Skeletal muscle tissue (tissue), 3 donors: ENCODE data around the gene MTCL3.

Source experiments
- H3K27ac ChIP-seq: one replicate; pipeline ENCODE4 v1.7.0; 2013; ENCODE audit warnings: mild to moderate bottlenecking, low read depth, low read length, inconsistent platforms
- H3K27me3 ChIP-seq, 3 donors: one replicate each; pipeline ENCODE4 v1.7.0; 2013; ENCODE audit warnings: low read length in 3 of 3; ENCODE audit not compliant: control insufficient read depth in 3 of 3, insufficient read depth in 3 of 3
- H3K36me3 ChIP-seq, 3 donors: one replicate each; pipeline ENCODE4 v1.7.0; 2013; ENCODE audit warnings: low read length in 3 of 3; ENCODE audit not compliant: control insufficient read depth in 3 of 3, insufficient read depth in 3 of 3
- H3K4me1 ChIP-seq, 3 donors: one replicate each; pipeline ENCODE4 v1.7.0; 2013; ENCODE audit warnings: low read length in 3 of 3, mild to moderate bottlenecking in 3 of 3; ENCODE audit not compliant: control insufficient read depth in 3 of 3, insufficient read depth in 3 of 3
- H3K4me3 ChIP-seq, 3 donors: one replicate each; pipeline ENCODE4 v1.7.0; 2013; ENCODE audit warnings: low read length in 3 of 3
- H3K9ac ChIP-seq, 3 donors: one replicate each; pipeline ENCODE4 v1.7.0; 2013; ENCODE audit warnings: low read length in 3 of 3, mild to moderate bottlenecking in 3 of 3, moderate library complexity in 2 of 3, low read depth in 1 of 3
- H3K9me3 ChIP-seq, 3 donors: one replicate each; pipeline ENCODE4 v1.7.0; 2013; ENCODE audit warnings: low read length in 3 of 3; ENCODE audit not compliant: control insufficient read depth in 3 of 3
- donor health status: Osteomylitis.

The MTCL3 gene

DNA sequence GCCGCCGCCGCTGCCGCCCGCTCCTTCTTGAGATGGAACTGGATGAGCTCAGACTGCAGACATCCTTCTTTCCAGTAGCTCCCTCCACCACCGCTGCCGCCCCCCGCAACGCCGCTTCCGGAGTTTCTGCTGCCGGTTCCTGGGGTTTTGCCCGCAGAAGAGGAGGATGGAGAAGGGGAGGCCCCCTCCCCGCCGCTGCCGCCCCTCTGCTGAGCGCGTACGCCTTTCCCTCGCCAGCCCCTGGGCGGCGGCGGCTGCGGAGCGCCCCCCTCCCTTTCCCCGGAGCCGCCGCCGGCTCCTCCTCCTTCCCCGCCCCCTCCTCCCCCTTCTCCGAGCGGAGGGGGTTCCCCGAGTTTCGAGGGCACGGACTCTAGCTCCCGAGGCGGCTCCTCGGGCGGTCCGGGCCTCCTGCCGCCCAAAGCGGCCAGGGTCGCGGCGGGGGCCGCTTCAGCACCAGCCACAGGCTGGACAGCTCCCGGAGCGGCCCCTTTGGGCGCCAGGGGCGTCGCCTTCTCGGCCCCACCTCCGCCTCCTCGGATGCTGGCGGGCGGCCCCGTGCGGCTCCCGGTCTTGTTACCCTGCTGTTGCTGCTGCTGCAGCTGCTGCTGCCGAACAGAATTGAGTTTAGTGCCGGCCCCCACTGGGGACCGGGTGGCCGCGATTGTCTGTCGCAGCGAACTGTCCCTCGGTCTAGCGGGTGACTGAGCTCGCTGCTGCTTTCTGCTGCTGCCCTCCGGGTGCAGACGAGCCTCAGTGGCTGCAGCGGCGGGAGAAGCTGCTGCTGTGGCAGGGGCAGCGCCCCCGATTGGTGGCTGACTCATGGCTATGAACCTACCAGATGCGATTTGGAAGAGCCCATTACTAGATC lies 3.1 kb downstream of the MTCL3 start:
- Histone ChIP-seq H3K4me3 (peak overlapping the region; percentile 60 to 78 (median 73)), H3K9me3 (no peaks in the 10 kb centered on the region), H3K36me3 (no peaks in the 10 kb centered on the region), H3K4me1 (peaks cover 15 to 19% (median 15%) of the 10 kb centered on the region in 3 donors), H3K9ac (peak overlapping the region in 1 of 3 donors; percentile 43), H3K27me3 (peaks cover 21 to 29% (median 28%) of the 10 kb centered on the region in 3 donors), H3K27ac (no peak overlapping the region)

DNA sequence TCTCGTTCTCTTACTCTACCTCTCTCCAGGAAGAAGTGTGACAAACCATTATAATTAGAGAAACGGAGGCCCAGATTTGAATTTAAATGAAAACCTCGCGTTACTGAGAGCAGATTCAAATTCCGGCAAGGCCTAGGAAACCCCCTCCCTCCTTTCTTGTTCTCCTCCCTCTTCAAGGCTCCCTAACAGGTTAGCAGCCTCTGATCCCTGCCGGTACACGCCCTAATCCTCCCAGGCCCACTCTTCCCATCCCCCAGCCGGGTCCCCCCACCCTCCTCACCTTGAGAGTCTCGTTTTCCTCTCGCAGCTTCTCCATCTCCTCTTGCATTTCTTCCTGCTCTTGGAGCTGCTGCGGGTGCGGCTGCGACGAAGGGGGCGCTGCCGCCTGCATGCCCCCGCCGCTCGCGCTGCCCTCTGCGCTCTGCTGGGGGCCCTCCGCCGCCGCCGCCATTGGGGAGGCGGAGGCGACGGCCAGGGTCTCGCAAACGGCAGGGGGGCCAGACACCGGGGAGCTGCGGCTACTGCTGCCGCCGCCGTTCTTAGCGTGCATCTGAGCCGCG lies 3.8 kb downstream of the MTCL3 start:
- Histone ChIP-seq H3K27me3 (peaks cover 21 to 26% (median 26%) of the 10 kb centered on the region in 3 donors), H3K36me3 (no peaks in the 10 kb centered on the region), H3K9ac (peak overlapping the region in 1 of 3 donors; percentile 32), H3K4me1 (peaks cover 15 to 19% (median 15%) of the 10 kb centered on the region in 3 donors), H3K9me3 (no peaks in the 10 kb centered on the region), H3K27ac (no peak overlapping the region), H3K4me3 (peak overlapping the region; percentile 60 to 78 (median 73))

DNA sequence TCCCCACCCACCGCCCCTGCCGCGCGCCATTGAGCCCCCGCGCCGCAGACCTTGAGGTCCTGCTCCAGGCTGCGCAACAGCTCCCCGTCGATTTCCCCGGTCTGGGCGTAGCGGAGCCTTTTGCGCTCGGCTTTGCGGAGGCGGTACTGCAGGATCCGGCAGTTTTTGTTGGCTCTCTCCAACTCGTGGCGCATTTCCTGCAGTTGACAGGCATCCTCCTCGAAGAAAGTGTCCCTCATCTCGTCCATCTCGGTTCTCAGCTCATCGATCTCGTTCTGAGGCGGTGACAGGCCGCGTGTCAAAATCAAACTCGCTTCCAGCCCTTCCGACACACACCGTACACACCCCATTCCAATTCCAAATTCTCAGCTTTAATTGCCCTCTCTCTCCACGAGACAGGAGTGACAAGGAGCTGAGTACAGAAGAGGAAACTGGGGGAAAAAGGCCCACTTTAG lies 4.3 kb downstream of the MTCL3 start:
- Histone ChIP-seq H3K4me3 (peak overlapping the region; percentile 59 to 78 (median 73)), H3K4me1 (peaks cover 15 to 19% (median 15%) of the 10 kb centered on the region in 3 donors), H3K27ac (no peak overlapping the region), H3K36me3 (no peaks in the 10 kb centered on the region), H3K27me3 (peaks cover 21 to 22% (median 22%) of the 10 kb centered on the region in 3 donors), H3K9ac (no peak overlapping the region), H3K9me3 (no peaks in the 10 kb centered on the region)

DNA sequence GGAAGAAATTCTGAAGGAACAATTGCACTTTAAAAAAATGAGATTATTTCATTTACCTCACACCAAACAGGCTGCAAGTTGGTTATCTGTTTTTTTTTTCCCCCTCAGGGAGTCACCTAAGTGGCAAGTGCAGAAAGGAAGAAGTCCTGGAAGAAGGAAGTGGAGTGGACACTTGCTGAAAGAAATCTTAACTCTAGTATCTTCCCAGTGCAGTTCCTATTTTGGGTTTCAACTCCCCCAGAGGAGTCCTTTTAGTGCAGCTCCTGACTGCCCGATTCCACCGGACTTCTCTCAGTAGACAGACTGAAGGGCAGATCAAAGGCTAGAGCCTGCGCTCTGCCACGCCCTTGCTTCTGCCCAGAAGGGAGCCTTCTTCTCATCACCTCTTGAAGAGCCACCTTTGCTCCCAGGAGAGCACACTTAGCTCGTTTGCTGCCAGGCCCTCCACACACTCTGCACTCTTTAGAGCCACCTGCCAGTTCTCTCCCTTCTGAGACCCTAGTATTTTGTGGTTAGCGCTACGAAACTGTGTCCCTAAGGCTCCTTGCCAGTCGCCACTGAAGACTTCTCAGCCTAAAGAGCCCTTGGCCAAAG lies 4.9 kb downstream of the MTCL3 start:
- Histone ChIP-seq H3K36me3 (no peaks in the 10 kb centered on the region), H3K9ac (no peak overlapping the region), H3K4me1 (peaks cover 15 to 17% (median 15%) of the 10 kb centered on the region in 3 donors), H3K27me3 (peaks cover 16 to 20% (median 16%) of the 10 kb centered on the region in 3 donors), H3K27ac (no peak overlapping the region), H3K9me3 (no peaks in the 10 kb centered on the region), H3K4me3 (peak overlapping the region; percentile 59 to 78 (median 73))

DNA sequence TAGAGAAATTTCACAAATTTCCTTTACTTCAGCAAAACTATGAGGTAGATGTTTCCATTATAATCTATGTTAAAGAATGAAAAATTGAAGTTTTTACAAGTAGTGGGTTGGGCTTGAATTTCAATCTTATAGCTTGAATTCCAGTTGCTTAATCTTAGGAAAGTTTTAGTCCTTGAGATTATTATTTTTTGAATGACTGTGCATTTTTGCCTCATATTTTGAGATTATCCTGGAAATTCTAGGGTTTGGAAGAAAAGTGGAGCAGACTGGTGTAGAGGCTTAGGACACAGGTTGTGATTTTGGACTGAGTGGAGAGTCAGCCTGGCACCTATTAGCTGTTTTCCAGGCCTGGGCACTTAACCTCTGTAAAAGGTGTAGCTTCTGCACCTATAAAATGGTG lies 5.7 kb downstream of the MTCL3 start:
- Histone ChIP-seq H3K9ac (no peak overlapping the region), H3K4me1 (peaks cover 14 to 15% (median 15%) of the 10 kb centered on the region in 3 donors), H3K4me3 (no peak overlapping the region), H3K27ac (no peak overlapping the region), H3K36me3 (no peaks in the 10 kb centered on the region), H3K27me3 (peaks cover 9 to 15% (median 10%) of the 10 kb centered on the region in 3 donors), H3K9me3 (no peaks in the 10 kb centered on the region)

DNA sequence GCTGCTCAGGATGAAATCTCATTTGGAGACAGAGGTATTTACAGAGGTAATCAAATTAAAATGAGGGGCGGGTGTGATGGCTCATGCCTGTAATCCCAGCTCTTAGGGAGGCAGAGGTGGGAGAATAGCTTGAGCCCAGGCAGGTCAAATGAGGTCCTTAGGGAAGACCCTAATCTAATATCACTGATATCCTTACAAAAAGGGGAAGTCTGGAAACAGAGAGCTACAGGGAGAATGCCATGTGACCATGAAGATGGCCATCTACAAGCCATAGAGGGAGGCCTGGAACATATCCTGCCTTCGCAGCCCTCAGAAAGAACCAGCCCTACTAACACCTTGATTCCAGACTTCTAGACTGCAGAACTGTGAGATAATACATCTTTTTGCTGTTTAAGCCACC lies 8.3 kb downstream of the MTCL3 start:
- Histone ChIP-seq H3K9me3 (no peaks in the 10 kb centered on the region), H3K27ac (no peak overlapping the region), H3K36me3 (no peaks in the 10 kb centered on the region), H3K4me3 (no peak overlapping the region), H3K9ac (no peak overlapping the region), H3K4me1 (peaks cover 7 to 9% (median 9%) of the 10 kb centered on the region in 3 donors), H3K27me3 (peaks cover 0 to 8% (median 4%) of the 10 kb centered on the region in 3 donors)

DNA sequence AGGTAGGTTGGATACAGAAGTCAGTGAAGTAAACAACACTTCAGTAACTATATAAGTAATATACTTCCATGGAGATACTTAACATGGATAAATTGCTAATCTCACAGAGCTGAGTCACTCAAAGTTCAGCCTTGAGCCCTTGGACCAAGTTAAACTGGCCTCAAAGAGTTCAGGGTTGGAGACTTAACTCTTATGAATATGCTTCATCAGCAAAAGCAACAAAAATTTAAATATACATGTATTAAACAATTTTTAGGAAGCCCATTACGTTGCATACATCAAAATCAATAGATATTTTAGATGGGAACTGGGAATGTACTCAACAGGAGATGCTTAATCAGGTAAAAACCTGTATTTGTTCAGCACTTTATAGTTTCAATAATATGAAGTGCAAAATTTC lies 12.2 kb downstream of the MTCL3 start:
- H3K27ac ChIP-seq: no peak overlapping the region
- H3K27me3 ChIP-seq: peaks cover 0 to 2% (median 0%) of the 10 kb centered on the region in 3 donors
- H3K9me3 ChIP-seq: no peaks in the 10 kb centered on the region
- H3K4me3 ChIP-seq: no peak overlapping the region
- H3K9ac ChIP-seq: no peak overlapping the region
- H3K4me1 ChIP-seq: no peaks in the 10 kb centered on the region
- H3K36me3 ChIP-seq: no peaks in the 10 kb centered on the region

DNA sequence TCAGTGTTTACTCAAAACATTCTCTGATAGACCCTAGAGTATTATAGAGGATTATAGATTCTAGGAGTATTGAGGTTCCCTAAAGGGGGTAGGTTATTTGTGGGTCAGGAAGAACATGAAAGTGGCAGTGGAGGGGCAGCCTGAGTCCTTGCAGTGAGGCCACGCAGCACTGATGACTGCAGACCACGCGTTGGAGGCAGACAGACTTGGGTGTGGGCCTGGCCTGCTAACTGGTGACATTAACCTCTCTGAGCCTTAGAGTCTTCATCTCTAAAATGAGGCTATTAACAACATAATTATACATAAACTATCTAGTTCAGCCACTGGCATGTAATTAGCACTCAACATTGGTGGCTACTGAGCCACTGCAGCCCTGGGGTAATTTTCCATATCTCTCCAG lies 16.1 kb downstream of the MTCL3 start:
- Histone ChIP-seq H3K4me3 (no peak overlapping the region), H3K9ac (no peak overlapping the region), H3K27me3 (no peaks in the 10 kb centered on the region), H3K9me3 (no peaks in the 10 kb centered on the region), H3K27ac (no peak overlapping the region), H3K4me1 (no peaks in the 10 kb centered on the region), H3K36me3 (no peaks in the 10 kb centered on the region)

DNA sequence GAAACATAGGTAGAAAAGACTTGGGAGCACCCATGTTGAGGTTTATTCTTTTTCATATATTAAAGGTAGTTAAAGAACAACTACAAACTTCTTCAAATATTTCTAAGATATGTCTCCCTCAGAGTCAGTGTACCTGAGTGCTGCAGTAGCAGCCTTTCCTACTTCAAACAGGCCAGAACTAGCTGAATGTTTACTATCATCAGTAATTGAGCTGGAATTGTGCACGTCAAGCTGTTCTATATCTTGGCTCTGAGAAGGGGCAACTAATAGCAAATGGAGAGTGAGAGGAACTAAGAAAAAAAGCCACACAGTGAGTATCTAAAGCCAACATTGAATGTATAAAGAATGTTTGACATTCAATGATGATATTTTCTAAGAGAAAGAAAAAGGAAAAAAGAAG lies 21.7 kb downstream of the MTCL3 start:
- H3K9ac ChIP-seq: no peak overlapping the region
- H3K4me1 ChIP-seq: no peaks in the 10 kb centered on the region
- no peak overlapping the region for H3K27ac ChIP-seq
- H3K4me3 ChIP-seq: no peak overlapping the region
- H3K36me3 ChIP-seq: no peaks in the 10 kb centered on the region
- no peaks in the 10 kb centered on the region for H3K27me3 ChIP-seq
- H3K9me3 ChIP-seq: no peaks in the 10 kb centered on the region

DNA sequence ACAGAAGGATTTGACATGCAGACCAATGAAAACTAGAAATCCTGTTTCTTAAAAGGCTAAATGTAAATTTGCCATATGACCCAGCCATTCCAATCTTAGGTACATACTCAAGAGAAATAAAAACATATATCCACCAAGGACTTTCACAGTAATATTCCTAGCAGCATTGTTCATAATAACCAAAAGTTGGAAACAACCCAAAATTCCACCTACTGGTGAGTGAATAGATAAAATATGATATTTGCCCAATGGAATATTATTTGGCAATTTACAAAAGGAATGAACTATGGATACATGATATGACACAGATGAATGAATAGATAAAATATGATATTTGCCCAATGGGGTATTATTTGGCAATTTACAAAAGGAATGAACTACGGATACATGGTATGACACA lies 22.7 kb downstream of the MTCL3 start:
- Histone ChIP-seq H3K9ac (no peak overlapping the region), H3K27me3 (no peaks in the 10 kb centered on the region), H3K4me3 (no peak overlapping the region), H3K9me3 (no peaks in the 10 kb centered on the region), H3K36me3 (no peaks in the 10 kb centered on the region), H3K27ac (no peak overlapping the region), H3K4me1 (no peaks in the 10 kb centered on the region)
